ENCODE measurements around the gene FBXL19.

FBXL19 gene

GRCh38 chr16:30893744-30894539, 29.4 kb upstream of the FBXL19 start, which contains the start of gene BCL7C (continued):
- no peak for TF ChIP-seq ZNF148 (tag by site-specific recombination; IDR thresholded peaks at IDR 0.05; ENCODE audit: borderline replicate concordance)
- TF ChIP-seq ZNF274 (IDR thresholded peaks at IDR 0.05; ENCODE audit: low read length): no peak
- TF ChIP-seq ZNF274 (tag by site-specific recombination; IDR thresholded peaks at IDR 0.05; ENCODE audit: borderline replicate concordance): no peak
- TF ChIP-seq ZNF513 (tag by site-specific recombination; IDR thresholded peaks at IDR 0.05): no peak
- TF ChIP-seq ZBTB7A (tag by site-specific recombination; IDR thresholded peaks at IDR 0.05; ENCODE audit: low read depth): peak; percentile 88
- no peak for TF ChIP-seq ZNF23 (tag by site-specific recombination; IDR thresholded peaks at IDR 0.05; ENCODE audit: borderline replicate concordance)
- no peak for TF ChIP-seq ZNF521 (tag by site-specific recombination; IDR thresholded peaks at IDR 0.05)
- TF ChIP-seq TSHZ1 (tag by site-specific recombination; IDR thresholded peaks at IDR 0.05; ENCODE audit: borderline replicate concordance): no peak; the same call in 1 of the 2 replicates
- no peak for TF ChIP-seq ZNF423 (tag by site-specific recombination; IDR thresholded peaks at IDR 0.05)
- TF ChIP-seq ZNF2 (tag by site-specific recombination; IDR thresholded peaks at IDR 0.05): peak; percentile 83
- peak; percentile 64 for TF ChIP-seq PATZ1 (tag by site-specific recombination; IDR thresholded peaks at IDR 0.05)
- no peak for TF ChIP-seq ZNF518A (tag by site-specific recombination; conservative IDR thresholded peaks at IDR 0.05; ENCODE audit: low read depth)
- TF ChIP-seq ZNF654 (tag by site-specific recombination; IDR thresholded peaks at IDR 0.05; ENCODE audit: low read depth): no peak
- no peak for TF ChIP-seq ZNF585B (tag by site-specific recombination; IDR thresholded peaks at IDR 0.05)
- no peak for TF ChIP-seq ZNF155 (tag by site-specific recombination; IDR thresholded peaks at IDR 0.05)
- TF ChIP-seq ZNF398 (tag by site-specific recombination; IDR thresholded peaks at IDR 0.05): peak; percentile 10; the same call in 1 of the 2 replicates
- TF ChIP-seq ZNF776 (tag by site-specific recombination; IDR thresholded peaks at IDR 0.05; ENCODE audit: borderline replicate concordance): no peak
- peak; percentile 27; the same call in 1 of the 2 replicates for TF ChIP-seq PRDM4 (tag by site-specific recombination; IDR thresholded peaks at IDR 0.05)
